GM23338 (cell line): Measurements from ENCODE around the gene FUCA1.

Experiments
- CTCF ChIP-seq, 2 experiments: fragments of 200-600 bp in 1 of 2; sonication (generic) in 1 of 2; conservative IDR thresholded peaks; 2 replicates each; pipeline versions ENCODE4 v1.5.1 to v1.6.1; 2016 to 2017; ENCODE audit warnings: antibody characterized with exemption in 2 of 2, low read depth in 2 of 2, mild to moderate bottlenecking in 2 of 2, moderate library complexity in 1 of 2
- EZH2 ChIP-seq: fragments of 200-600 bp; sonication (generic); IDR thresholded peaks from one replicate; pipeline ENCODE4 v1.8.0; 2017; ENCODE audit warnings: antibody characterized with exemption, mild to moderate bottlenecking, low read depth; ENCODE audit not compliant: unreplicated experiment
- EZH2phosphoT487 ChIP-seq: fragments of 200-600 bp; sonication (generic); IDR thresholded peaks from one replicate; pipeline ENCODE4 v1.8.1; 2018; ENCODE audit warnings: antibody characterized with exemption; ENCODE audit not compliant: unreplicated experiment
- JUNB ChIP-seq: IDR thresholded peaks from one replicate; pipeline ENCODE4 v1.6.1; 2016; ENCODE audit warnings: antibody characterized with exemption; ENCODE audit not compliant: unreplicated experiment
- POLR2AphosphoS5 ChIP-seq: IDR thresholded peaks from 2 replicates; pipeline ENCODE4 v1.6.1; 2016; ENCODE audit warnings: antibody characterized with exemption, low read depth
- TF ChIP-seq, protein P1 (sequence below): IDR thresholded peaks from 2 replicates; pipeline ENCODE4 v1.6.1; 2016; ENCODE audit warnings: antibody characterized with exemption

DNA sequence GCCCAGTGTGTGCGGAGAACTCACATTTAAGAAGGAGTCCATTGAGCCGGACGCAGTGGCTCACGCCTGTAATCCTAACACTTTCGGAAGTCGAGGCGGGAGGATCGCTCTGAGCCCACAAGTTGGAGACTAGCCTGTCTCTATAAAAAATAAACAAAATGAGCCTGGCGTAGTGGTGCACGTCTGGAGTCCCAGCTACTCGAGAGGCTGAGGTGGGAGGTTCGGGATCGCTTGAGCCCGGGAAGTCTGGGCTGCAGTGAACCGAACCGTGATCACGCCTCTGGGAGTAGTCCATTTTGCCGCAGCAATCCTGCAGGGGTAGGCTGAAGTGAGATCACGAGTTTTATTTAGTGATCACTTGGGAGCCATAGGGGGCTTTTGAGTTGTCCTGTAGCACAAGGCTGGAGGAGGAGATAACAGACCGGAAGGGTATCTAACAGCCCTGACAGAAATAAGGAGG lies 497 bp upstream of the FUCA1 start:
- no peak for TF ChIP-seq CTCF (conservative IDR thresholded peaks at IDR 0.05; ENCODE audit: low read depth in 2 of 2)
- TF ChIP-seq JUNB, result no peak
- TF ChIP-seq EZH2, result no peak
- TF ChIP-seq, protein P1, sequence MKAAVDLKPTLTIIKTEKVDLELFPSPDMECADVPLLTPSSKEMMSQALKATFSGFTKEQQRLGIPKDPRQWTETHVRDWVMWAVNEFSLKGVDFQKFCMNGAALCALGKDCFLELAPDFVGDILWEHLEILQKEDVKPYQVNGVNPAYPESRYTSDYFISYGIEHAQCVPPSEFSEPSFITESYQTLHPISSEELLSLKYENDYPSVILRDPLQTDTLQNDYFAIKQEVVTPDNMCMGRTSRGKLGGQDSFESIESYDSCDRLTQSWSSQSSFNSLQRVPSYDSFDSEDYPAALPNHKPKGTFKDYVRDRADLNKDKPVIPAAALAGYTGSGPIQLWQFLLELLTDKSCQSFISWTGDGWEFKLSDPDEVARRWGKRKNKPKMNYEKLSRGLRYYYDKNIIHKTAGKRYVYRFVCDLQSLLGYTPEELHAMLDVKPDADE, result no peak
- TF ChIP-seq POLR2AphosphoS5, result no peak
- TF ChIP-seq EZH2phosphoT487, result no peak
